ENCODE measurements around the gene COTL1. TPM values are rescaled to one million over a fixed set of nuclear protein-coding genes. Genes with fewer than 3 reads are reported as not detected.

Gene COTL1
- total RNA-seq, 2 experiments from 2014 or later: 125 to 232 TPM

DNA sequence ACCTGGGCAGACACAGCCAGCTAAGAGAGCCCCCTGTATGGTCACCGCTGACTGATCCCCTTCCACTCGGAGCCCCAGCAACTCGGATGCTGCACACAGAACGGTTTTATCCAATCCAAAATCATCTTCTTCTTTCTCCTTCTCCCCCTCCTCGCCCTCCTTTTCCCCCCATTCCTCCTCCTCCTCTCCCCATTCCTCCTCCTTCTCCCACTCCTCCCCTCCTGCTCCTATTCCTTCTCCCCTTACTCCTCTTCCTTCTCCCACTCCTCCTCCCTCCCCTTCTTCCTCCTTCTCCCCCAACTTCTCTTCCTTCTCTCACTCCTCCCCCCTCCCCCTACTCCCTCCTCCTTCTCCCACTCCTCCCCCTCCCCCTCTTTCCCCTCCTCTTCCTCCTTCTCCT lies 83.1 kb downstream of the COTL1 start:
- no peaks in the 10 kb centered on the region for H4K20me1 ChIP-seq (ENCODE audit: insufficient read depth, low read length)
- H3K79me2 ChIP-seq (ENCODE audit: insufficient read depth, low read depth, low read length): no peaks in the 10 kb centered on the region
- H2AFZ ChIP-seq (ENCODE audit: low read length): no peak overlapping the region
- no peak overlapping the region for H3K27ac ChIP-seq (ENCODE audit: low read depth, low read length, poor library complexity, severe bottlenecking)
- no peak for DNase-seq (ENCODE audit: low spot score)
- no TSS peak for BruUV-seq (replicated peaks)
- POLR2A ChIA-PET: no interaction called here
- intact Hi-C loops (cut with micrococcal nuclease; ENCODE audit: unreplicated experiment): no loop called here
- CTCF ChIA-PET (ENCODE audit: unreplicated experiment): no interaction called here
- H3K9me2 ChIP-seq (ENCODE audit: insufficient read depth, low read length): no peaks in the 10 kb centered on the region
- H3K36me3 ChIP-seq (ENCODE audit: insufficient read depth, low read length): no peaks in the 10 kb centered on the region
- H3K4me3 ChIP-seq (ENCODE audit: low read depth, low read length, poor library complexity, severe bottlenecking): no peak overlapping the region
- no peak overlapping the region for H3K4me2 ChIP-seq (ENCODE audit: low read length)
- H3K4me1 ChIP-seq (ENCODE audit: insufficient read depth, low read length, poor library complexity, severe bottlenecking): no peaks in the 10 kb centered on the region
- no peaks in the 10 kb centered on the region for H3K9me3 ChIP-seq (ENCODE audit: low read length)
- TF ChIP-seq, protein P1, sequence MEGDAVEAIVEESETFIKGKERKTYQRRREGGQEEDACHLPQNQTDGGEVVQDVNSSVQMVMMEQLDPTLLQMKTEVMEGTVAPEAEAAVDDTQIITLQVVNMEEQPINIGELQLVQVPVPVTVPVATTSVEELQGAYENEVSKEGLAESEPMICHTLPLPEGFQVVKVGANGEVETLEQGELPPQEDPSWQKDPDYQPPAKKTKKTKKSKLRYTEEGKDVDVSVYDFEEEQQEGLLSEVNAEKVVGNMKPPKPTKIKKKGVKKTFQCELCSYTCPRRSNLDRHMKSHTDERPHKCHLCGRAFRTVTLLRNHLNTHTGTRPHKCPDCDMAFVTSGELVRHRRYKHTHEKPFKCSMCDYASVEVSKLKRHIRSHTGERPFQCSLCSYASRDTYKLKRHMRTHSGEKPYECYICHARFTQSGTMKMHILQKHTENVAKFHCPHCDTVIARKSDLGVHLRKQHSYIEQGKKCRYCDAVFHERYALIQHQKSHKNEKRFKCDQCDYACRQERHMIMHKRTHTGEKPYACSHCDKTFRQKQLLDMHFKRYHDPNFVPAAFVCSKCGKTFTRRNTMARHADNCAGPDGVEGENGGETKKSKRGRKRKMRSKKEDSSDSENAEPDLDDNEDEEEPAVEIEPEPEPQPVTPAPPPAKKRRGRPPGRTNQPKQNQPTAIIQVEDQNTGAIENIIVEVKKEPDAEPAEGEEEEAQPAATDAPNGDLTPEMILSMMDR (conservative IDR thresholded peaks at IDR 0.05; ENCODE audit: low read length): no peak
- TF ChIP-seq EZH2phosphoT487 (IDR thresholded peaks at IDR 0.05; ENCODE audit: borderline replicate concordance, low read depth, low read length): no peak

GRCh38 chr16:84532855-84533486 lies 84.9 kb downstream of the COTL1 start:
- no peak for DNase-seq (ENCODE audit: low spot score)
- TF ChIP-seq, protein P1 (conservative IDR thresholded peaks at IDR 0.05; ENCODE audit: low read length): no peak
- no peak for TF ChIP-seq EZH2phosphoT487 (IDR thresholded peaks at IDR 0.05; ENCODE audit: borderline replicate concordance, low read depth, low read length)
- CTCF ChIA-PET (ENCODE audit: unreplicated experiment): no interaction called here
- POLR2A ChIA-PET: interaction anchor here (0.6 to 0.8 kb wide), 2 partner anchors 83 to 106 kb away, joined by 3 read pairs; no protein-coding TSS in a partner anchor
- no peak overlapping the region for H2AFZ ChIP-seq (ENCODE audit: low read length)
- intact Hi-C loops (cut with micrococcal nuclease; ENCODE audit: unreplicated experiment): no loop called here
- H3K36me3 ChIP-seq (ENCODE audit: insufficient read depth, low read length): no peaks in the 10 kb centered on the region
- no peaks in the 10 kb centered on the region for H3K9me2 ChIP-seq (ENCODE audit: insufficient read depth, low read length)
- BruUV-seq (replicated peaks): no TSS peak
- H3K4me1 ChIP-seq (ENCODE audit: insufficient read depth, low read length, poor library complexity, severe bottlenecking): no peaks in the 10 kb centered on the region
- no peaks in the 10 kb centered on the region for H3K9me3 ChIP-seq (ENCODE audit: low read length)
- no peak overlapping the region for H3K4me3 ChIP-seq (ENCODE audit: low read depth, low read length, poor library complexity, severe bottlenecking)
- H4K20me1 ChIP-seq (ENCODE audit: insufficient read depth, low read length): no peaks in the 10 kb centered on the region
- H3K4me2 ChIP-seq (ENCODE audit: low read length): no peak overlapping the region
- H3K27ac ChIP-seq (ENCODE audit: low read depth, low read length, poor library complexity, severe bottlenecking): no peak overlapping the region
- no peaks in the 10 kb centered on the region for H3K79me2 ChIP-seq (ENCODE audit: insufficient read depth, low read depth, low read length)

DNA sequence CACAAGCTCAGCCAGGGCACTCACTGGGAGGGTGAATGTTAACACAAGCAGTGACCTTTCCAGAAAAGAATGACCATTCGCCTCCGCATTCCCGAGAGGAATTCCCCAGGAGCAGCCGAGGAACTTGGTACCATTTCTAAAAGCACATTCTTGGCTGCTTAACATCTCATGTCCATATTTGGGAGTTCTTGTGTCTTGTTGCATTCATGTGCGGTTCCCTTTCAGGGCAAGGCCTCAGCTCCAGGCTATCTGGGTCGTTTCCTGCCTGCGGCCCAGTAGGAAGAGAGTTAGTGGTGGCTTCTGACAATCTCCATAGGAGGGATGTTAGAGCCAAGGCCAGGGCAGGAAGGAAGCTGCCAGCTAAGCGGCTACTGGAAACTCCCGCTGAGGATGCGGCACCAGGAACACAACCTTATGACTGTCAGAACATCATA lies 85.6 kb downstream of the COTL1 start:
- Histone ChIP-seq H3K4me1 (ENCODE audit: insufficient read depth, low read length, poor library complexity, severe bottlenecking) (no peaks in the 10 kb centered on the region), H3K4me3 (ENCODE audit: low read depth, low read length, poor library complexity, severe bottlenecking) (no peak overlapping the region), H3K9me2 (ENCODE audit: insufficient read depth, low read length) (no peaks in the 10 kb centered on the region), H3K27ac (ENCODE audit: low read depth, low read length, poor library complexity, severe bottlenecking) (no peak overlapping the region), H4K20me1 (ENCODE audit: insufficient read depth, low read length) (no peaks in the 10 kb centered on the region), H3K4me2 (ENCODE audit: low read length) (no peak overlapping the region), H3K79me2 (ENCODE audit: insufficient read depth, low read depth, low read length) (no peaks in the 10 kb centered on the region), H2AFZ (ENCODE audit: low read length) (no peak overlapping the region), H3K9me3 (ENCODE audit: low read length) (no peaks in the 10 kb centered on the region), H3K36me3 (ENCODE audit: insufficient read depth, low read length) (no peaks in the 10 kb centered on the region)
- TF ChIP-seq EZH2phosphoT487 (IDR thresholded peaks at IDR 0.05; ENCODE audit: borderline replicate concordance, low read depth, low read length): no peak
- TF ChIP-seq, protein P1 (conservative IDR thresholded peaks at IDR 0.05; ENCODE audit: low read length): no peak
- intact Hi-C loops (cut with micrococcal nuclease; ENCODE audit: unreplicated experiment): no loop called here
- ChIA-PET POLR2A (interaction anchor here (0.6 kb wide), 1 partner anchor 107 kb away, joined by 3 read pairs; no protein-coding TSS in a partner anchor), CTCF (ENCODE audit: unreplicated experiment) (no interaction called here)
- DNase-seq (ENCODE audit: low spot score): no peak
- BruUV-seq (replicated peaks): no TSS peak

All from OCI-LY7 (cell line).